Omental fat pad (tissue), 4 donors: Measurements from ENCODE around the gene DOCK4. TPM values are rescaled to one million over a fixed set of nuclear protein-coding genes. Genes with fewer than 3 reads are reported as not detected.

ENCODE experiments used
- ATAC-seq: fragments of 150-250 bp; one replicate; pipeline ENCODE4 v1.9.1; 2016; ENCODE audit warnings: mild to moderate bottlenecking, moderate library complexity; ENCODE audit not compliant: low FRiP score
- DNase-seq: peaks from one replicate; pipeline ENCODE4 v3.0.0-alpha.2; 2019; ENCODE audit warnings: low spot score
- total RNA-seq, 4 donors: library from RNA; depleted of rRNA; stranded (reverse); fragments of >200 nt; gene quantifications; one replicate each; pipeline ENCODE4 v1.1.0, GENCODE V29; 2016
- TF ChIP-seq, protein P1 (sequence below), 3 donors: fragments of 450-650 bp; IDR thresholded peaks; one replicate each; pipeline ENCODE4 v1.5.1; 2016 to 2017; ENCODE audit warnings: antibody characterized with exemption in 3 of 3, mild to moderate bottlenecking in 3 of 3, moderate library complexity in 2 of 3

Gene DOCK4
- total RNA-seq, 4 donors from 2014 or later = 47.5 to 86.9 (median 59.7) TPM

GRCh38 chr7:112173568-112173905, 32.7 kb downstream of the DOCK4 start:
- DNase-seq (no peak), ATAC-seq (no peak)
- TF ChIP-seq, protein P1, sequence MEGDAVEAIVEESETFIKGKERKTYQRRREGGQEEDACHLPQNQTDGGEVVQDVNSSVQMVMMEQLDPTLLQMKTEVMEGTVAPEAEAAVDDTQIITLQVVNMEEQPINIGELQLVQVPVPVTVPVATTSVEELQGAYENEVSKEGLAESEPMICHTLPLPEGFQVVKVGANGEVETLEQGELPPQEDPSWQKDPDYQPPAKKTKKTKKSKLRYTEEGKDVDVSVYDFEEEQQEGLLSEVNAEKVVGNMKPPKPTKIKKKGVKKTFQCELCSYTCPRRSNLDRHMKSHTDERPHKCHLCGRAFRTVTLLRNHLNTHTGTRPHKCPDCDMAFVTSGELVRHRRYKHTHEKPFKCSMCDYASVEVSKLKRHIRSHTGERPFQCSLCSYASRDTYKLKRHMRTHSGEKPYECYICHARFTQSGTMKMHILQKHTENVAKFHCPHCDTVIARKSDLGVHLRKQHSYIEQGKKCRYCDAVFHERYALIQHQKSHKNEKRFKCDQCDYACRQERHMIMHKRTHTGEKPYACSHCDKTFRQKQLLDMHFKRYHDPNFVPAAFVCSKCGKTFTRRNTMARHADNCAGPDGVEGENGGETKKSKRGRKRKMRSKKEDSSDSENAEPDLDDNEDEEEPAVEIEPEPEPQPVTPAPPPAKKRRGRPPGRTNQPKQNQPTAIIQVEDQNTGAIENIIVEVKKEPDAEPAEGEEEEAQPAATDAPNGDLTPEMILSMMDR (IDR thresholded peaks at IDR 0.05) = no peak

- ATAC-seq (no peak), DNase-seq (no peak)
- TF ChIP-seq, protein P1 (IDR thresholded peaks at IDR 0.05) = no peak
Observed at GRCh38 chr7:112172870-112173567, 33.2 kb downstream of the DOCK4 start.

DNA sequence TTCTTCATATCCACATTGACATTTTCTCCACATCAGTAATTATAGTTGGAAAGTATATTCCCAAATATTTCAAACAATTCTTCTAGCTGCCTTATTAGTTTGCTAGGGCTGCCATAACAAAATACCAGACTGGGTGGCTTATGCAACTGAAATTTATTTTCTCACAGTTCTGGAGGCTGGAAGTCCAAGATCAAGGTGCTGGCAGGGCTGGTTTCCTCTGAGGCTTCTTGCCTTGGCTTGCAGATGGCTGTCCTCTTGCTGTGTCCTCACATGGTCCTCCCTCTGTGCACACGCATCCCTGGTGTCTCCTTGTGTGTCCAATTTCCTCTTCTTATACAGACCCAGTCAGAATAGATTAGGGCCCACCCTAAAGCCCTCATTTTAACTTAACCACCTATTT, 34.5 kb downstream of the DOCK4 start:
- TF ChIP-seq, protein P1 (IDR thresholded peaks at IDR 0.05) = no peak
- no peak for DNase-seq
- no peak for ATAC-seq

DNA sequence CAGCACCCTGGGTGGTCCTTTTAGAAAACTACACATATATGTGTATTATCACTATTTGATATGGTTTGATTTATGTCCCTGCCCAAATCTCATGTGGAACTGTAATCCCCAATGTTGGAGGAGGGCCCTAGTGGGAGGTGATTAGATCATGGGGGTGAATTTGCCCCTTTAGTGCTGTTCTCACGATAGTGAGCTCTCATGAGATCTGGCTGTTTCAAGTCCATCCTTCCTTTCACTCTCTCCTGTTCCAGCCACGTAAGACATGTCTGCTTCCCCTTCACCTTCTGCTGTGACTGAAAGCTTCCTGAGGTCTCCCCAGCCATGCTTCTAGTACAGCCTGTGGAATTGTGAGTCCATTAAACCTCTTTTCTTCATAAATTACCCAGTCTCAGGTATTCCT, 37.3 kb downstream of the DOCK4 start:
- no peak for ATAC-seq
- DNase-seq = no peak
- TF ChIP-seq, protein P1 (IDR thresholded peaks at IDR 0.05) = no peak

DNA sequence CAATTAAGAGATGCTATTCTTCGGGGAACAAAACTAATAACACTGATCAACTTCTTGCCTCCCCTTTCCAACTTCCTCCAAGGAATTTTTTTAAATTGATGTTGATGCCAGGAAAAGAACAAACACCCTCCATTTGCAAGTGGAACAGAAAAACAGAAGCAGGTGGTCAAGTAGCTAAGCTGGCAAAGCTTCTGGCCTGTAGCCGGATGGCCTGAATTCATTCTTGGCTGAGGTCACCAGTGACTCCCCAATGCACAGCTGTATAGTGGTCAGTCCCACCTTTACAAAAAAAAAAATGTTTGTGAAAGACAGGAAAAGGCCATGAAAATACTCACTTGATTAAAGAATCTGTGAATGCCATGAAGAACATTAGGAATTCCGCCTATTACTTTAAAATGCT, 39.1 kb downstream of the DOCK4 start:
- ATAC-seq (no peak), DNase-seq (no peak)
- TF ChIP-seq, protein P1 (IDR thresholded peaks at IDR 0.05) = no peak

DNA sequence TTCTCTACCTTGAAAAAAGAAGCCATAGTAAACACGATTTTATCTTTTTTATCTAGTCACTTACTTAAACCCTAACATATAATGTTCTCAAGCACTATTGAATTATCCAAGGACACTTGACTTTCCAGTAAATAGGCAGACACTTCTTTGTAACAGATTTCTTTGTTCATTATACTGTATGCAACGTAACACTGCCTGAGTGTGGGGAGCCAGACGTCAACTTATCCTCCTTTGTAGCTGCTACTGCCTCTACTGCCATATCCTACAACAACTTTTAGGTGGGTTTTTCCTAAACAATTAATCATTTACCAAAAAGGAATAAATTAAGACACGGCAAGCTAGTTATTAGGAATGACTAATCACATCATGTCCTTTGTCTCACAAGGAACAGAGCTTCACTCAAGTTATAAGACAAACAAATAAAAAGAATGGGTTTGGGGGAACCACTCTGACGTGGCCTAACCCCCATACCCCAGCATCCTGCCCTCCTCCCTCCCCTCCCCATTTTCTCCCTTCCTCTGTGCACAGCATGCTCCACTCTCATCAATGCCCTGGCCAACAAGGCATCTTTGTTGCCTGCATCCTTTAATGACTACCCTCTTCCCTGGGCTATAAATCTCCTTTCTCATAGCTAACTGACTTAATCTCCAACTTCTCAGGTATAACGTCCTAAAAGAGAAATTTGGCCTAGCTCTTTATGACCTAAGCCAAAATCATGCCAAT, 43.3 kb downstream of the DOCK4 start:
- TF ChIP-seq, protein P1 (IDR thresholded peaks at IDR 0.05) = no peak
- ATAC-seq = no peak
- no peak for DNase-seq
